Panc1 (cell line): ENCODE data around the gene SLC12A3. TPM values are rescaled to one million over a fixed set of nuclear protein-coding genes. Genes with fewer than 3 reads are reported as not detected.

Experiments used
- ATAC-seq: fragments of 200-7000 bp; cut with Tn5 transposase; 2 replicates; pipeline ENCODE4 v1.9.1; 2020; ENCODE audit warnings: mild to moderate bottlenecking, moderate library complexity
- BruUV-seq: library from RNA; stranded (reverse); fragments of 400-500 nt; replicated peaks from 2 replicates; lab custom pipeline; 2021; lab: Mats Ljungman, UMichigan
- CTCF ChIA-PET: fragments of 300-600 bp; sonication (Branson Sonifier 250); formaldehyde crosslinking; loops from one replicate; lab custom pipeline; 2022; ENCODE audit warnings: antibody characterized with exemption; lab: Charles Lee
- POLR2A ChIA-PET: fragments of 300-600 bp; sonication (Branson Sonifier 250); formaldehyde crosslinking; loops from one replicate; lab custom pipeline; 2022; ENCODE audit warnings: antibody characterized with exemption; lab: Charles Lee
- DNase-seq: peaks from one replicate; pipeline ENCODE4 v3.0.0-alpha.2; 2010; ENCODE audit warnings: low read depth, low spot score
- H3K27ac ChIP-seq: 2 replicates; pipeline ENCODE4 v1.5.1; 2011; ENCODE audit warnings: mild to moderate bottlenecking, low read length, inconsistent platforms
- H3K27me3 ChIP-seq: fragments of 200-500 bp; sonication (Bioruptor generic); 2 replicates; pipeline ENCODE4 v1.6.0; 2014; ENCODE audit warnings: low read length, inconsistent platforms; ENCODE audit not compliant: control insufficient read depth, insufficient read depth
- H3K36me3 ChIP-seq: fragments of 200-500 bp; sonication (Bioruptor generic); 2 replicates; pipeline ENCODE4 v1.5.1; 2014; ENCODE audit warnings: inconsistent platforms, mild to moderate bottlenecking, low read length, moderate library complexity; ENCODE audit not compliant: control insufficient read depth, insufficient read depth
- H3K4me1 ChIP-seq: 2 replicates; pipeline ENCODE4 v1.5.1; 2011; ENCODE audit warnings: inconsistent platforms, mild to moderate bottlenecking, low read length, moderate library complexity; ENCODE audit not compliant: control insufficient read depth, insufficient read depth
- H3K4me3 ChIP-seq, 2 experiments: 2 replicates each; pipeline ENCODE4 v1.5.1; 2011 to 2012; ENCODE audit warnings: low read depth in 2 of 2, low read length in 2 of 2, mild to moderate bottlenecking in 2 of 2, inconsistent platforms in 1 of 2, moderate library complexity in 1 of 2
- H3K9me3 ChIP-seq: fragments of 200-500 bp; sonication (Bioruptor generic); 2 replicates; pipeline ENCODE4 v1.5.1; 2014; ENCODE audit warnings: low read depth, mild to moderate bottlenecking, inconsistent platforms, low read length, moderate library complexity; ENCODE audit not compliant: control insufficient read depth, insufficient read depth
- POLR2AphosphoS5 ChIP-seq: IDR thresholded peaks from 2 replicates; pipeline ENCODE4 v1.6.1; 2012; ENCODE audit warnings: mild to moderate bottlenecking, low read depth, low read length, moderate library complexity
- SIN3A ChIP-seq: IDR thresholded peaks from 2 replicates; pipeline ENCODE4 v1.6.1; 2012; ENCODE audit warnings: low read depth, mild to moderate bottlenecking, low read length, moderate library complexity, borderline replicate concordance; ENCODE audit not compliant: insufficient read depth
- TCF7L2 ChIP-seq: IDR thresholded peaks from 2 replicates; pipeline ENCODE4 v1.6.1; 2011; ENCODE audit warnings: mild to moderate bottlenecking, low read depth, low read length, inconsistent platforms
- in situ Hi-C: cut with HindIII; loops from 2 replicates; pipeline ENCODE4 v1.10.0; 2016; ENCODE audit warnings: low sequenced_read_pairs, low pct_unique_long_range_greater_than_20kb
- intact Hi-C: fragments of 100-400 bp; cut with micrococcal nuclease; formaldehyde crosslinking; loops from one replicate; pipeline ENCODE4 v1.10.0; 2022; ENCODE audit not compliant: unreplicated experiment
- total RNA-seq: library from RNA; stranded (reverse); gene quantifications from one replicate; pipeline ENCODE4 v1.2.1, GENCODE V29; 2021; ENCODE audit not compliant: unreplicated experiment
- TF ChIP-seq, protein P1 (sequence below): fragments of 450-650 bp; IDR thresholded peaks from 2 replicates; pipeline ENCODE4 v1.5.1; 2017; ENCODE audit warnings: mild to moderate bottlenecking
- TF ChIP-seq, protein P2 (sequence below), 2 experiments: IDR thresholded peaks; 2 replicates each; pipeline ENCODE4 v1.6.1; 2011 to 2012; ENCODE audit warnings: low read depth in 2 of 2, control low read depth in 1 of 2, low read length in 1 of 2, mild to moderate bottlenecking in 1 of 2, moderate library complexity in 1 of 2; ENCODE audit not compliant: insufficient read depth in 1 of 2

The SLC12A3 gene
- total RNA-seq, 1 experiment from 2014 or later, result 0.15 TPM

DNA sequence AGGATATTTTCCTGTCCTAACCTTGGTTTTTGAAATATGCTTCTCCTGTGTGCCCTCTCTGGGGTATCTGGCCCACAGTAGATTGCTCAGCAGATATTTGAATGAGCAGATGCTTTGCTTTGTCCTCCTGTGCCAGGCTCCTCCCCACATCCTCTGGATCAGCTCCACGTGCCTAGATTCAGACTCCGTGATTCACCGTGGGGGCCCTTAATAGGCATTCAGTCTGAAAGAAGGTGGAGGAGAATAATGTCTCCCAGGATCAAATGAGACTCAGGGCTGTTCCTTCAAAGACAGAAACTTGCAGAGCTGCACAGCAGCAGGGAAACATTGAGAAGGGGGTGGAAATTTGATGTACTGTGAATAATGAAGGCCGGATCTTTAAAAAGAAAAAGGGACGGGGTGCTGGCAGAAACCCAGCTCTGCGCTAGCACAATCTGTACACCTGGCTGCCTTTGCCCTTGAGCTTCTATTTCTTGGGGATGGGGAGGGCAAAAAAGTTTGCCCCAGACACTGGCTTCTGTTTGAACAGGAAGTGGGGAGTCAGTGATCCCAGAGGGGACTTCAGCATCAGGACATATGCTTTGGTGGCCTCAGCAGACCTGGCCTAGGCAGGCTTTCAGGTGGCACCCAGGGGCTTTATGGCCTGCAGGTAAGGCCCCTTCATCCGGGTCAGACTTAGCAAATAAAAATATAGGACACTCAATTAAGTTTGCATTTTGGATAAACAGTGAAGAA lies 15.9 kb upstream of the SLC12A3 start:
- Histone ChIP-seq H3K27ac (no peak overlapping the region), H3K27me3 (no peaks in the 10 kb centered on the region), H3K9me3 (no peaks in the 10 kb centered on the region), H3K36me3 (no peaks in the 10 kb centered on the region), H3K4me1 (no peaks in the 10 kb centered on the region; the same call in 1 of the 2 replicates), H3K4me3 (no peak overlapping the region)
- TF ChIP-seq SIN3A, result no peak
- no peak for TF ChIP-seq TCF7L2
- TF ChIP-seq POLR2AphosphoS5, result no peak
- TF ChIP-seq, protein P1, sequence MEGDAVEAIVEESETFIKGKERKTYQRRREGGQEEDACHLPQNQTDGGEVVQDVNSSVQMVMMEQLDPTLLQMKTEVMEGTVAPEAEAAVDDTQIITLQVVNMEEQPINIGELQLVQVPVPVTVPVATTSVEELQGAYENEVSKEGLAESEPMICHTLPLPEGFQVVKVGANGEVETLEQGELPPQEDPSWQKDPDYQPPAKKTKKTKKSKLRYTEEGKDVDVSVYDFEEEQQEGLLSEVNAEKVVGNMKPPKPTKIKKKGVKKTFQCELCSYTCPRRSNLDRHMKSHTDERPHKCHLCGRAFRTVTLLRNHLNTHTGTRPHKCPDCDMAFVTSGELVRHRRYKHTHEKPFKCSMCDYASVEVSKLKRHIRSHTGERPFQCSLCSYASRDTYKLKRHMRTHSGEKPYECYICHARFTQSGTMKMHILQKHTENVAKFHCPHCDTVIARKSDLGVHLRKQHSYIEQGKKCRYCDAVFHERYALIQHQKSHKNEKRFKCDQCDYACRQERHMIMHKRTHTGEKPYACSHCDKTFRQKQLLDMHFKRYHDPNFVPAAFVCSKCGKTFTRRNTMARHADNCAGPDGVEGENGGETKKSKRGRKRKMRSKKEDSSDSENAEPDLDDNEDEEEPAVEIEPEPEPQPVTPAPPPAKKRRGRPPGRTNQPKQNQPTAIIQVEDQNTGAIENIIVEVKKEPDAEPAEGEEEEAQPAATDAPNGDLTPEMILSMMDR, result no peak
- TF ChIP-seq, protein P2, sequence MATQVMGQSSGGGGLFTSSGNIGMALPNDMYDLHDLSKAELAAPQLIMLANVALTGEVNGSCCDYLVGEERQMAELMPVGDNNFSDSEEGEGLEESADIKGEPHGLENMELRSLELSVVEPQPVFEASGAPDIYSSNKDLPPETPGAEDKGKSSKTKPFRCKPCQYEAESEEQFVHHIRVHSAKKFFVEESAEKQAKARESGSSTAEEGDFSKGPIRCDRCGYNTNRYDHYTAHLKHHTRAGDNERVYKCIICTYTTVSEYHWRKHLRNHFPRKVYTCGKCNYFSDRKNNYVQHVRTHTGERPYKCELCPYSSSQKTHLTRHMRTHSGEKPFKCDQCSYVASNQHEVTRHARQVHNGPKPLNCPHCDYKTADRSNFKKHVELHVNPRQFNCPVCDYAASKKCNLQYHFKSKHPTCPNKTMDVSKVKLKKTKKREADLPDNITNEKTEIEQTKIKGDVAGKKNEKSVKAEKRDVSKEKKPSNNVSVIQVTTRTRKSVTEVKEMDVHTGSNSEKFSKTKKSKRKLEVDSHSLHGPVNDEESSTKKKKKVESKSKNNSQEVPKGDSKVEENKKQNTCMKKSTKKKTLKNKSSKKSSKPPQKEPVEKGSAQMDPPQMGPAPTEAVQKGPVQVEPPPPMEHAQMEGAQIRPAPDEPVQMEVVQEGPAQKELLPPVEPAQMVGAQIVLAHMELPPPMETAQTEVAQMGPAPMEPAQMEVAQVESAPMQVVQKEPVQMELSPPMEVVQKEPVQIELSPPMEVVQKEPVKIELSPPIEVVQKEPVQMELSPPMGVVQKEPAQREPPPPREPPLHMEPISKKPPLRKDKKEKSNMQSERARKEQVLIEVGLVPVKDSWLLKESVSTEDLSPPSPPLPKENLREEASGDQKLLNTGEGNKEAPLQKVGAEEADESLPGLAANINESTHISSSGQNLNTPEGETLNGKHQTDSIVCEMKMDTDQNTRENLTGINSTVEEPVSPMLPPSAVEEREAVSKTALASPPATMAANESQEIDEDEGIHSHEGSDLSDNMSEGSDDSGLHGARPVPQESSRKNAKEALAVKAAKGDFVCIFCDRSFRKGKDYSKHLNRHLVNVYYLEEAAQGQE (IDR thresholded peaks at IDR 0.05; ENCODE audit: insufficient read depth in 1 of 2, low read depth in 2 of 2, low read length in 1 of 2), result no peak
- ATAC-seq (no peak), DNase-seq (no peak)
- no TSS peak for BruUV-seq
- in situ Hi-C loops, result no loop called here
- intact Hi-C loops, result no loop called here
- ChIA-PET POLR2A (no interaction called here), CTCF (no interaction called here)

DNA sequence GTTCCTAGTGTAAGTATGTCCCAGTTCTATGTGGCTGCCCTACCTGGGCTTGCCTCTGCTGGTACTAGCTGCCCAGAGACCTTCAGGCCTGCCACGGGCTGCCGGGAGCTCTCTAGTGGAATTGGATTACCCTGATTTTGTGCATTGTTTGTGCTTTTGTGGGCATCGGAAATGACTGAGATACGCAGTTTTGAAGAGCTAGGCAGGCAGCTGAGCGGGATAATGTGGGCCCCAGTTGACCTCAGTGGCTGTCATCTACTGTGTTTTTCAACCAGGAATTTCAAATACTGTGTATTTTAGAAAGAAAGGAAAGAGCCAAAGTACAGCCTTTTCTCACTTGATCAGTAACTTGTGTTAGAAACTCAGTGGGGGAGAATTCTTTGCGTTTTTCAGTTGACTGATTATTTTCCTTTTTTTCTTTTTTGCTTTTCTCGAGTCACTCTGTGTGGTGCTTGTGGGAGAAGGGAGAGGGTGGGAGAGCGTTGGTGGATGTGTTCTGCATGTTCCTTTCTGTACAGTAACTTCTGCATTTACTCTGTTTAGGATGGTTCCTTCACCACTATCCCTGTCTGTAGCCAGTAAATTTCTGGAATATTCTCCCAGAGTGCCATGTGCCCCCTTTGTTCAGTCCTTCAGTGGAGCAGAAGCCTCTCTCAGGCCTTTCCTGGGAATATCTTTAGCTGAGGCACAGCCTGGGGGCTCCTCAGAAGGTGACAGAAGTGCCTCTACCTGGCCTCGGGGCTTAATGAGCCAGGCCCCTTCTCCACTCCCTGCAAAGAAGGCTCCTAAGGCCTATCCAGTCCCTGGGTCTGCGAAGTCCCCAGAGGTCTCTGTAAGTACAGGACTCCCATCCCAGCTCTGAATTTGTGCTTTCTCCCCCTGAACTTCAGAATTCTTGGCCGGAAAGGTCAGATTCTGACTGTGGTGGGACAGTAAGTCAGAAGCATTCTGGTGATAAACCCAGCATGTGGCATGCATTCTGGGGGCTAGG lies 15.0 kb upstream of the SLC12A3 start:
- intact Hi-C loops, result no loop called here
- BruUV-seq, result no TSS peak
- CTCF ChIA-PET, result interaction anchor here (1.1 kb wide), 1 partner anchor 13 kb away, joined by 5 read pairs; no protein-coding TSS in a partner anchor
- in situ Hi-C loops, result no loop called here
- no peaks in the 10 kb centered on the region; the same call in 1 of the 2 replicates for H3K4me1 ChIP-seq
- H3K4me3 ChIP-seq, result no peak overlapping the region
- H3K27me3 ChIP-seq, result no peaks in the 10 kb centered on the region
- H3K9me3 ChIP-seq, result no peaks in the 10 kb centered on the region
- no peak for DNase-seq
- TF ChIP-seq SIN3A, result no peak
- TF ChIP-seq POLR2AphosphoS5, result no peak
- TF ChIP-seq, protein P2 (IDR thresholded peaks at IDR 0.05; ENCODE audit: insufficient read depth in 1 of 2, low read depth in 2 of 2, low read length in 1 of 2), result no peak
- no peak for TF ChIP-seq TCF7L2
- TF ChIP-seq, protein P1, result no peak
- POLR2A ChIA-PET, result no interaction called here
- no peaks in the 10 kb centered on the region for H3K36me3 ChIP-seq
- ATAC-seq, result no peak
- no peak overlapping the region for H3K27ac ChIP-seq
